H1 (cell line): ENCODE results near the gene QSOX1. TPM values are rescaled to one million over a fixed set of nuclear protein-coding genes. Genes with fewer than 3 reads are reported as not detected.
A peak's percentile ranks its signal among the peaks of the same experiment; 100 is the strongest.

Experiments
- CTCF ChIA-PET: fragments of 300-600 bp; sonication (Branson Sonifier 250); formaldehyde crosslinking; loops from one replicate; lab custom pipeline; 2021; ENCODE audit not compliant: partially characterized antibody; lab: Charles Lee
- POLR2A ChIA-PET: fragments of 300-600 bp; sonication (Branson Sonifier 250); formaldehyde crosslinking; loops from one replicate; lab custom pipeline; 2021; ENCODE audit warnings: inconsistent platforms; ENCODE audit not compliant: partially characterized antibody; lab: Charles Lee
- DNase-seq, 2 experiments: peaks; one replicate each; pipeline versions ENCODE4 v3.0.0 to v3.0.0-alpha.2; 2010 to 2022; ENCODE audit warnings: low spot score in 2 of 2, low read depth in 1 of 2, mixed read lengths in 1 of 2
- FAIRE-seq: peaks from 2 replicates; lab custom pipeline; 2011; peaks lifted over from hg19 to GRCh38; lab: Jason Lieb, UNC
- H2AFZ ChIP-seq: 2 replicates; pipeline ENCODE4 v1.8.1; 2012; ENCODE audit warnings: low read length, inconsistent platforms
- H2AK5ac ChIP-seq: 2 replicates; pipeline ENCODE4 v1.6.1; 2013; ENCODE audit warnings: low read depth, low read length
- H2BK120ac ChIP-seq: replicated peaks from 2 replicates; pipeline ENCODE3; 2013; ENCODE audit warnings: low read depth, low read length, inconsistent platforms
- H2BK12ac ChIP-seq: 2 replicates; pipeline ENCODE4 v1.6.1; 2013; ENCODE audit warnings: low read depth, low read length
- H2BK15ac ChIP-seq: 2 replicates; pipeline ENCODE4 v1.6.1; 2013; ENCODE audit warnings: low read length
- H2BK20ac ChIP-seq: 2 replicates; pipeline ENCODE4 v1.6.1; 2013; ENCODE audit warnings: low read length
- H2BK5ac ChIP-seq: 2 replicates; pipeline ENCODE4 v1.6.1; 2013; ENCODE audit warnings: low read depth, low read length
- H3K14ac ChIP-seq: 2 replicates; pipeline ENCODE4 v1.6.1; 2013; ENCODE audit warnings: inconsistent platforms; ENCODE audit not compliant: insufficient read length
- H3K18ac ChIP-seq: 2 replicates; pipeline ENCODE4 v1.6.1; 2013; ENCODE audit warnings: low read length; ENCODE audit errors: extremely low read depth
- H3K23ac ChIP-seq: 2 replicates; pipeline ENCODE4 v1.6.1; 2013; ENCODE audit warnings: inconsistent platforms; ENCODE audit not compliant: insufficient read length
- H3K23me2 ChIP-seq: 2 replicates; pipeline ENCODE4 v1.6.1; 2013; ENCODE audit warnings: low read depth, low read length
- H3K27ac ChIP-seq: 2 replicates; pipeline ENCODE4 v1.6.1; 2011; ENCODE audit warnings: low read depth, low read length, inconsistent platforms
- H3K27me3 ChIP-seq, 4 experiments: replicated peaks in 1 of 4; 1 replicate in 1 of 4; 2 replicates in 3 of 4; pipeline versions ENCODE4 v1.6.1 to v1.8.1; 2011 to 2013; ENCODE audit warnings: low read length in 3 of 4, mild to moderate bottlenecking in 3 of 4, inconsistent platforms in 2 of 4, mixed read lengths in 2 of 4, moderate library complexity in 1 of 4; ENCODE audit not compliant: control insufficient read depth in 3 of 4, insufficient read depth in 3 of 4; ENCODE audit errors: extremely low read depth in 1 of 4
- H3K36me3 ChIP-seq, 4 experiments: 2 replicates each; pipeline versions ENCODE4 v1.6.1 to v1.8.1; 2011 to 2013; ENCODE audit warnings: mild to moderate bottlenecking in 4 of 4, low read length in 3 of 4, moderate library complexity in 2 of 4, control low read depth in 1 of 4, inconsistent platforms in 1 of 4; ENCODE audit not compliant: insufficient read depth in 4 of 4, control insufficient read depth in 2 of 4
- H3K4ac ChIP-seq: replicated peaks from 2 replicates; pipeline ENCODE3; 2013; ENCODE audit warnings: low read length, low read depth, mixed read lengths, inconsistent platforms; ENCODE audit not compliant: insufficient read length
- H3K4me1 ChIP-seq, 4 experiments: replicated peaks in 1 of 4; 1 replicate in 1 of 4; 2 replicates in 3 of 4; pipeline versions ENCODE4 v1.6.1 to v1.8.1; 2011 to 2013; ENCODE audit warnings: low read length in 3 of 4, inconsistent platforms in 2 of 4, mixed read lengths in 1 of 4; ENCODE audit not compliant: insufficient read depth in 4 of 4, control insufficient read depth in 3 of 4
- H3K4me2 ChIP-seq, 2 experiments: 2 replicates each; pipeline versions ENCODE4 v1.6.1 to v1.8.1; 2011 to 2013; ENCODE audit warnings: low read depth in 2 of 2, low read length in 2 of 2, control low read depth in 1 of 2, inconsistent platforms in 1 of 2, mild to moderate bottlenecking in 1 of 2; ENCODE audit not compliant: insufficient read depth in 1 of 2
- H3K4me3 ChIP-seq, 4 experiments: fragments of 200-600, 300-600 bp in 1 of 4; sonication (generic), shearing (Covaris generic), sonication (Bioruptor Twin) in 1 of 4; 2 replicates each; pipeline versions ENCODE4 v1.5.1 to v1.8.1; 2011 to 2016; ENCODE audit warnings: low read length in 4 of 4, low read depth in 3 of 4, control low read depth in 2 of 4, inconsistent platforms in 2 of 4, mild to moderate bottlenecking in 2 of 4, mixed read lengths in 1 of 4, moderate library complexity in 1 of 4; ENCODE audit not compliant: insufficient read depth in 2 of 4; ENCODE audit errors: extremely low read depth in 1 of 4
- H3K56ac ChIP-seq: replicated peaks from 2 replicates; pipeline ENCODE3; 2013; ENCODE audit warnings: low read depth, mild to moderate bottlenecking, mixed read lengths, low read length, inconsistent platforms; ENCODE audit not compliant: insufficient read length
- H3K79me1 ChIP-seq: 2 replicates; pipeline ENCODE4 v1.6.1; 2013; ENCODE audit warnings: low read depth, low read length, control low read depth
- H3K79me2 ChIP-seq, 2 experiments: 2 replicates each; pipeline versions ENCODE4 v1.6.1 to v1.8.1; 2012 to 2013; ENCODE audit warnings: low read length in 2 of 2, mild to moderate bottlenecking in 2 of 2, inconsistent platforms in 1 of 2; ENCODE audit not compliant: insufficient read depth in 2 of 2, control insufficient read depth in 1 of 2
- H3K9ac ChIP-seq, 4 experiments: replicated peaks in 1 of 4; 1 replicate in 1 of 4; 2 replicates in 3 of 4; pipeline versions ENCODE4 v1.6.1 to v1.8.1; 2011 to 2013; ENCODE audit warnings: low read depth in 3 of 4, low read length in 3 of 4, control low read depth in 2 of 4, mild to moderate bottlenecking in 2 of 4, moderate library complexity in 2 of 4, inconsistent platforms in 1 of 4; ENCODE audit errors: extremely low read depth in 1 of 4
- H3K9me3 ChIP-seq, 2 experiments: 2 replicates each; pipeline versions ENCODE4 v1.6.1 to v1.8.1; 2012 to 2013; ENCODE audit warnings: mild to moderate bottlenecking in 2 of 2, moderate library complexity in 2 of 2, control low read depth in 1 of 2, inconsistent platforms in 1 of 2, low read depth in 1 of 2, low read length in 1 of 2, mixed read lengths in 1 of 2; ENCODE audit not compliant: insufficient read depth in 2 of 2
- H4K20me1 ChIP-seq, 2 experiments: replicated peaks in 1 of 2; 2 replicates each; pipeline versions ENCODE3 to v1.8.1; 2011 to 2013; ENCODE audit warnings: inconsistent platforms in 2 of 2, low read length in 2 of 2, mild to moderate bottlenecking in 1 of 2; ENCODE audit not compliant: insufficient read depth in 2 of 2, control insufficient read depth in 1 of 2
- H4K5ac ChIP-seq: 2 replicates; pipeline ENCODE4 v1.6.1; 2013; ENCODE audit warnings: low read length, low read depth, mixed read lengths, inconsistent platforms; ENCODE audit not compliant: insufficient read length
- H4K8ac ChIP-seq: 2 replicates; pipeline ENCODE4 v1.8.0; 2013; ENCODE audit warnings: mild to moderate bottlenecking, moderate library complexity, low read length, inconsistent platforms; ENCODE audit not compliant: insufficient read depth; ENCODE audit errors: extremely low read depth
- H4K91ac ChIP-seq: replicated peaks from 2 replicates; pipeline ENCODE3; 2013; ENCODE audit warnings: low read length, mixed read lengths, inconsistent platforms; ENCODE audit not compliant: insufficient read length
- BACH1 ChIP-seq: IDR thresholded peaks from 2 replicates; pipeline ENCODE4 v1.6.1; 2012; ENCODE audit warnings: low read length, improper control_type of control experiment
- EP300 ChIP-seq, 2 experiments: IDR thresholded peaks; 1 replicate in 1 of 2; 2 replicates in 1 of 2; pipeline ENCODE4 v1.6.1; 2011 to 2012; ENCODE audit warnings: low read depth in 2 of 2, low read length in 2 of 2, mild to moderate bottlenecking in 2 of 2, borderline replicate concordance in 1 of 2, inconsistent platforms in 1 of 2, moderate library complexity in 1 of 2
- HDAC6 ChIP-seq: IDR thresholded peaks from one replicate; pipeline ENCODE4 v1.7.1; 2012; ENCODE audit warnings: low read depth, mild to moderate bottlenecking, inconsistent platforms, low read length, moderate library complexity
- KDM1A ChIP-seq: fragments of 200-600, 300-600 bp; sonication (generic); IDR thresholded peaks from 2 replicates; pipeline ENCODE4 v1.7.1; 2016; ENCODE audit warnings: mild to moderate bottlenecking, low read length, borderline replicate concordance
- KDM4A ChIP-seq: IDR thresholded peaks from one replicate; pipeline ENCODE4 v1.7.1; 2012; ENCODE audit warnings: low read depth, mild to moderate bottlenecking, moderate library complexity, low read length, inconsistent platforms; ENCODE audit not compliant: severe bottlenecking
- RXRA ChIP-seq: IDR thresholded peaks from 2 replicates; pipeline ENCODE4 v1.6.1; 2011; ENCODE audit warnings: low read depth, mild to moderate bottlenecking, low read length, moderate library complexity; ENCODE audit not compliant: insufficient read depth
- SIX5 ChIP-seq: IDR thresholded peaks from 2 replicates; pipeline ENCODE4 v1.6.1; 2011; ENCODE audit warnings: mild to moderate bottlenecking, low read depth, low read length
- SUZ12 ChIP-seq: fragments of 200-600 bp; sonication (generic); IDR thresholded peaks from 2 replicates; pipeline ENCODE4 v1.6.1; 2012; ENCODE audit warnings: mild to moderate bottlenecking, inconsistent platforms, low read length, moderate library complexity, mixed read lengths
- TAF7 ChIP-seq: optimal IDR thresholded peaks from 2 replicates; pipeline ENCODE3; 2011; ENCODE audit warnings: low read depth, mild to moderate bottlenecking, inconsistent platforms, low read length, moderate library complexity, borderline replicate concordance
- WGBS, 2 experiments: shearing (Covaris generic) in 1 of 2; methylation state at CpG; one replicate each; pipeline versions ENCODE4 v1.1.6 to v1.1.7; 2013 to 2015; ENCODE audit warnings: low lambda C conversion rate in 2 of 2, mixed read lengths in 2 of 2, inconsistent platforms in 1 of 2, low coverage in 1 of 2, missing lambda C conversion rate in 1 of 2; ENCODE audit not compliant: insufficient replicate concordance in 2 of 2, insufficient coverage in 1 of 2, insufficient read length in 1 of 2; ENCODE audit errors: extremely low coverage in 1 of 2, missing lambda C conversion rate in 1 of 2; 5-methylcytosine and 5-hydroxymethylcytosine counted together
- polyA plus RNA-seq, 7 experiments: library from polyadenylated mRNA; depleted of rRNA in 3 of 7; stranded (reverse) in 5 of 7; unstranded in 2 of 7; fragments of >200 nt in 5 of 7; fragments of 200-250 nt in 2 of 7; gene quantifications; 1 replicate in 5 of 7; 2 replicates in 1 of 7; 4 replicates in 1 of 7; pipeline versions ENCODE4 v1.2.1 to v1.2.3, GENCODE V29; 2011 to 2013; ENCODE audit warnings: missing spikeins in 2 of 7, mixed read lengths in 2 of 7
- total RNA-seq: library from RNA; stranded (reverse); fragmentation: NEBNext Ultra II Directional; extraction: Animal tissue kit (Norgen Biotek cat#: 25700); gene quantifications from 2 replicates; pipeline ENCODE4 v1.2.1, GENCODE V29; 2021

Gene QSOX1
- total and polyA plus RNA-seq, 2 of the 8 experiments (the other 6 are each of a cell fraction or from before 2014, with no cell fraction given): 97.7 to 123 TPM

DNA sequence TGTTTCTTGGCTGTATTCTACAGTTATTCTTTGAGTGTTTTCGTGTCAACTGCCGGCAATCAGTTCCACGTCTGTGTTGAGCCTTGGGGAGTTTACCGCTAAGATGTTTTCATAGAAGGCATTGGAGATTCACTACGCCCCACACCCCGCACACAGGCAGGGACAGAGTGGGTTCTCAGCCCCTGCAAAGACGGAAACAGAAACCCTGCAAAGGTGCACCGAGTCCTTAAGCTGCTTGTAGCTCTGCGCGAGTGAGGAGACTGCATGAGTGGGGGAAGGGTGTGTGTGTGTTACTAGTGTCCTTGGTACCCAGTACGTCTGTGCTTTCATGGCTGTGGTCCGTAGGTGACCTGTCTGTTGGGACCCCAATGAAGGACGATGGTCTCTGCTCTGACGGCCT is 77.3 kb downstream of the QSOX1 start:
- no peak overlapping the region for H3K23ac ChIP-seq
- peak overlapping the region; percentile 44 for H2AK5ac ChIP-seq
- H3K36me3 ChIP-seq: no peaks in the 10 kb centered on the region; a peak in 1 of 8 replicates
- peaks cover 0 to 13% of the 10 kb centered on the region in 2 experiments for H4K20me1 ChIP-seq
- H2BK120ac ChIP-seq: no peak overlapping the region
- no peak overlapping the region for H3K4ac ChIP-seq
- CTCF ChIA-PET: interaction anchor here (0.9 to 6.9 kb wide), 21 partner anchors 8 to 80 kb away, joined by 3 to 65 read pairs (median 5); no protein-coding TSS in a partner anchor
- peaks cover 41% of the 10 kb centered on the region; the same call in 1 of the 2 replicates for H3K23me2 ChIP-seq
- peaks cover 0 to 4% of the 10 kb centered on the region in 2 experiments; a peak in 1 of 4 replicates for H3K9me3 ChIP-seq
- no peak overlapping the region for H3K9ac ChIP-seq
- peaks cover 50 to 86% (median 79%) of the 10 kb centered on the region in 4 experiments for H3K27me3 ChIP-seq
- H3K79me2 ChIP-seq: no peaks in the 10 kb centered on the region
- H2AFZ ChIP-seq: no peak overlapping the region
- 3% methylated on average over 14 of the region's 14 CpGs; no CpG with 5 or more reads in 1 of the 2 experiments for WGBS, 2 experiments
- FAIRE-seq (no peak), DNase-seq (no peak)
- peaks cover 21 to 42% (median 28%) of the 10 kb centered on the region in 4 experiments for H3K4me1 ChIP-seq
- peak overlapping the region; percentile 5; the same call in 1 of the 2 replicates for H2BK15ac ChIP-seq
- H4K8ac ChIP-seq: peak overlapping the region; percentile 46; the same call in 1 of the 2 replicates
- no peak overlapping the region for H3K27ac ChIP-seq
- H4K91ac ChIP-seq: peak overlapping the region; percentile 1
- H4K5ac ChIP-seq: no peak overlapping the region
- no peak overlapping the region for H3K56ac ChIP-seq
- no peak for TF ChIP-seq HDAC6
- no peak for TF ChIP-seq EP300 (IDR thresholded peaks at IDR 0.05; ENCODE audit: borderline replicate concordance in 1 of 2, low read depth in 2 of 2, low read length in 2 of 2)
- no peak for TF ChIP-seq BACH1
- TF ChIP-seq SUZ12: no peak; the same call in 1 of the 2 replicates
- no peak for TF ChIP-seq KDM1A
- no peak for TF ChIP-seq KDM4A
- no peak for TF ChIP-seq TAF7
- no peak for TF ChIP-seq RXRA
- TF ChIP-seq SIX5: no peak
- H3K4me3 ChIP-seq: peak overlapping the region; percentile 45 to 71 (median 62); a peak in 7 of 8 replicates
- H3K18ac ChIP-seq: peak overlapping the region; percentile 88
- H3K79me1 ChIP-seq: peaks cover 2% of the 10 kb centered on the region; the same call in 1 of the 2 replicates
- H2BK5ac ChIP-seq: peak overlapping the region; percentile 63
- peak overlapping the region; percentile 68; the same call in 1 of the 2 replicates for H2BK20ac ChIP-seq
- H2BK12ac ChIP-seq: peak overlapping the region; percentile 99
- POLR2A ChIA-PET: interaction anchor here (0.7 to 3.9 kb wide), 14 partner anchors 7 to 65 kb away, joined by 3 to 29 read pairs (median 6); no protein-coding TSS in a partner anchor
- H3K4me2 ChIP-seq: peak overlapping the region; percentile 80 to 91
- H3K14ac ChIP-seq: no peak overlapping the region
